Smooth muscle cell (in vitro differentiated cells): Measurements from ENCODE around the gene EPHA6. TPM values are rescaled to one million over a fixed set of nuclear protein-coding genes. Genes with fewer than 3 reads are reported as not detected.

Experiments used
- DNase-seq: peaks from one replicate; lab custom pipeline; 2025; ENCODE audit not compliant: unreplicated experiment; lab: John Stamatoyannopoulos, UW
- H2AFZ ChIP-seq: fragments of 200-600 bp; sonication (generic); 2 replicates; pipeline ENCODE4 v1.6.0; 2016; ENCODE audit warnings: antibody characterized with exemption, low read depth, mild to moderate bottlenecking
- H3F3A ChIP-seq: fragments of 200-600 bp; sonication (generic); 2 replicates; pipeline ENCODE4 v1.6.0; 2017; ENCODE audit warnings: antibody characterized with exemption, low read depth
- H3K27ac ChIP-seq: fragments of 200-600 bp; sonication (generic); 2 replicates; pipeline ENCODE4 v1.5.1; 2016; ENCODE audit warnings: low read depth, mild to moderate bottlenecking
- H3K27me3 ChIP-seq: fragments of 200-600 bp; sonication (generic); 2 replicates; pipeline ENCODE4 v1.6.1; 2016; ENCODE audit warnings: low read depth, mild to moderate bottlenecking
- H3K36me3 ChIP-seq: fragments of 200-600 bp; sonication (generic); 2 replicates; pipeline ENCODE4 v1.5.1; 2016; ENCODE audit warnings: low read depth
- H3K4me1 ChIP-seq: fragments of 200-600 bp; sonication (generic); 2 replicates; pipeline ENCODE4 v1.5.1; 2016; ENCODE audit warnings: low read depth
- H3K4me2 ChIP-seq: fragments of 200-600 bp; sonication (generic); 2 replicates; pipeline ENCODE4 v1.6.0; 2016; ENCODE audit warnings: mild to moderate bottlenecking
- H3K4me3 ChIP-seq: fragments of 200-600 bp; sonication (generic); 2 replicates; pipeline ENCODE4 v1.5.1; 2016; ENCODE audit warnings: mild to moderate bottlenecking
- H3K79me2 ChIP-seq: fragments of 200-600 bp; sonication (generic); 2 replicates; pipeline ENCODE4 v1.6.0; 2016; ENCODE audit warnings: low read depth, mild to moderate bottlenecking
- H3K9ac ChIP-seq: fragments of 200-600 bp; sonication (generic); 2 replicates; pipeline ENCODE4 v1.6.0; 2016; ENCODE audit warnings: low read depth
- H3K9me3 ChIP-seq: fragments of 200-600 bp; sonication (generic); replicated peaks from 2 replicates; pipeline ENCODE4 v1.5.1; 2016; ENCODE audit warnings: low read depth
- H4K20me1 ChIP-seq: fragments of 200-600 bp; sonication (generic); 2 replicates; pipeline ENCODE4 v1.6.0; 2016; ENCODE audit warnings: low read depth
- WGBS: methylation state at CpG from one replicate; pipeline ENCODE4 v1.1.7; 2016; ENCODE audit warnings: low lambda C conversion rate; 5-methylcytosine and 5-hydroxymethylcytosine counted together
- polyA plus RNA-seq: library from polyadenylated mRNA; unstranded; fragments of >200 nt; fragmentation: Nextera tagmentation; extraction: Ambion mirVana; gene quantifications from 2 replicates; pipeline ENCODE4 v1.2.1, GENCODE V29; 2016
- total RNA-seq: library from RNA; depleted of rRNA; stranded (reverse); fragments of >200 nt; gene quantifications from 2 replicates; pipeline ENCODE4 v1.2.3, GENCODE V29; 2014
- TF ChIP-seq, protein P1 (sequence below): fragments of 200-600 bp; sonication (generic); IDR thresholded peaks from 2 replicates; pipeline ENCODE4 v1.5.1; 2017; ENCODE audit warnings: borderline replicate concordance, mild to moderate bottlenecking, antibody characterized with exemption; ENCODE audit not compliant: insufficient read depth, poor library complexity, severe bottlenecking

Gene EPHA6
- total and polyA plus RNA-seq, 2 experiments from 2014 or later, result 0.36 to 0.51 TPM

GRCh38 chr3:97125902-97126499, 311.6 kb downstream of the EPHA6 start:
- no peak overlapping the region for H3K4me3 ChIP-seq

GRCh38 chr3:97131476-97131875, 317.1 kb downstream of the EPHA6 start:
- 91% methylated on average over 1 of the region's 1 CpG for WGBS
- H3F3A ChIP-seq, result no peaks in the 10 kb centered on the region

More at GRCh38 chr3:97125902-97126499, 311.6 kb downstream of the EPHA6 start:
- Histone ChIP-seq H3K27ac (no peak overlapping the region), H3F3A (no peaks in the 10 kb centered on the region), H3K79me2 (no peaks in the 10 kb centered on the region), H3K9me3 (no peaks in the 10 kb centered on the region), H3K4me1 (no peaks in the 10 kb centered on the region), H3K4me2 (no peak overlapping the region), H3K9ac (no peak overlapping the region), H4K20me1 (no peaks in the 10 kb centered on the region), H3K36me3 (no peaks in the 10 kb centered on the region), H3K27me3 (no peaks in the 10 kb centered on the region), H2AFZ (no peak overlapping the region)
- 38% methylated on average over 4 of the region's 4 CpGs for WGBS
- DNase-seq, result no peak
- TF ChIP-seq, protein P1, sequence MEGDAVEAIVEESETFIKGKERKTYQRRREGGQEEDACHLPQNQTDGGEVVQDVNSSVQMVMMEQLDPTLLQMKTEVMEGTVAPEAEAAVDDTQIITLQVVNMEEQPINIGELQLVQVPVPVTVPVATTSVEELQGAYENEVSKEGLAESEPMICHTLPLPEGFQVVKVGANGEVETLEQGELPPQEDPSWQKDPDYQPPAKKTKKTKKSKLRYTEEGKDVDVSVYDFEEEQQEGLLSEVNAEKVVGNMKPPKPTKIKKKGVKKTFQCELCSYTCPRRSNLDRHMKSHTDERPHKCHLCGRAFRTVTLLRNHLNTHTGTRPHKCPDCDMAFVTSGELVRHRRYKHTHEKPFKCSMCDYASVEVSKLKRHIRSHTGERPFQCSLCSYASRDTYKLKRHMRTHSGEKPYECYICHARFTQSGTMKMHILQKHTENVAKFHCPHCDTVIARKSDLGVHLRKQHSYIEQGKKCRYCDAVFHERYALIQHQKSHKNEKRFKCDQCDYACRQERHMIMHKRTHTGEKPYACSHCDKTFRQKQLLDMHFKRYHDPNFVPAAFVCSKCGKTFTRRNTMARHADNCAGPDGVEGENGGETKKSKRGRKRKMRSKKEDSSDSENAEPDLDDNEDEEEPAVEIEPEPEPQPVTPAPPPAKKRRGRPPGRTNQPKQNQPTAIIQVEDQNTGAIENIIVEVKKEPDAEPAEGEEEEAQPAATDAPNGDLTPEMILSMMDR, result no peak

GRCh38 chr3:97138914-97139541, 324.6 kb downstream of the EPHA6 start:
- TF ChIP-seq, protein P1, result no peak
- Histone ChIP-seq H4K20me1 (no peaks in the 10 kb centered on the region), H3K79me2 (no peaks in the 10 kb centered on the region), H3K9me3 (peaks cover 6% of the 10 kb centered on the region), H3K27ac (no peak overlapping the region), H3F3A (no peaks in the 10 kb centered on the region), H3K4me1 (no peaks in the 10 kb centered on the region), H3K36me3 (no peaks in the 10 kb centered on the region), H3K4me2 (no peak overlapping the region), H3K9ac (no peak overlapping the region), H3K27me3 (no peaks in the 10 kb centered on the region), H2AFZ (no peak overlapping the region), H3K4me3 (no peak overlapping the region)
- DNase-seq, result no peak

More at GRCh38 chr3:97131476-97131875, 317.1 kb downstream of the EPHA6 start:
- TF ChIP-seq, protein P1, result no peak
- Histone ChIP-seq H3K9me3 (no peaks in the 10 kb centered on the region), H3K4me3 (no peak overlapping the region), H3K36me3 (no peaks in the 10 kb centered on the region), H2AFZ (no peak overlapping the region), H3K4me2 (no peak overlapping the region), H3K9ac (no peak overlapping the region), H3K4me1 (no peaks in the 10 kb centered on the region), H4K20me1 (no peaks in the 10 kb centered on the region), H3K27me3 (no peaks in the 10 kb centered on the region), H3K27ac (no peak overlapping the region), H3K79me2 (no peaks in the 10 kb centered on the region)
- DNase-seq, result no peak

GRCh38 chr3:97148931-97149330, 334.5 kb downstream of the EPHA6 start:
- no peak for DNase-seq
- Histone ChIP-seq H3K4me3 (no peak overlapping the region), H3K9ac (no peak overlapping the region), H3K79me2 (no peaks in the 10 kb centered on the region), H3K9me3 (no peaks in the 10 kb centered on the region), H2AFZ (no peak overlapping the region), H3K27me3 (no peaks in the 10 kb centered on the region), H3K36me3 (no peaks in the 10 kb centered on the region), H3K27ac (no peak overlapping the region), H3F3A (no peaks in the 10 kb centered on the region), H4K20me1 (no peaks in the 10 kb centered on the region), H3K4me2 (no peak overlapping the region), H3K4me1 (no peaks in the 10 kb centered on the region)
- 88% methylated on average over 2 of the region's 2 CpGs for WGBS
- TF ChIP-seq, protein P1, result no peak
